ENCODE measurements around the gene CCNT1.
"Not testable (repeated sequence)": the region's sequence is repeated elsewhere in the genome, so short reads cannot be mapped to it uniquely, and the experiment has no call there.

DNA sequence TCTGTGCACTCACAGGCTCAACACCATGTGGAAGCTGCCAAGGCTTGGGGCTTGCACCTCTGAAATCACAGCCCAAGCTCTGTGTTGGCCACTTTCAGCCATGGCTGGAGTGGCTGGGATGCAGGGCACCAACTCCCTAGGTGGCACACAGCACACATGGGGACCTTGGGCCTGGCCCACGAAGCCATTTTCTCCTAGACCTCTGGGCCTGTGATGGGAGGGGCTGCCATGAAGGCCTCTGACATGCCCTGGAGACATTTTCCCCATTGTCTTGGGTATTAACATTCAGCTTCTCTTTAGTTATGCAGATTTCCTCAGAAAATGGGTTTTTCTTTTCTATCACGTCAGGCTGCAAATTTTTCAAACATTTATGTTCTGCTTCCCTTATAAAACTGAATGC is 3.7 kb upstream of the CCNT1 start:
- TF ChIP-seq NRF1 (conservative IDR thresholded peaks at IDR 0.05; ENCODE audit: low read depth, low read length); EP300 (IDR thresholded peaks at IDR 0.05; ENCODE audit: borderline replicate concordance in 1 of 2, control insufficient read depth in 1 of 2, low read depth in 2 of 2, low read length in 2 of 2); ATF3 (IDR thresholded peaks at IDR 0.05; ENCODE audit: borderline replicate concordance, extremely low read depth, low read depth, low read length); MAX (IDR thresholded peaks at IDR 0.05; ENCODE audit: low read depth, low read length): not testable (repeated sequence)
- TF ChIP-seq, protein P1, sequence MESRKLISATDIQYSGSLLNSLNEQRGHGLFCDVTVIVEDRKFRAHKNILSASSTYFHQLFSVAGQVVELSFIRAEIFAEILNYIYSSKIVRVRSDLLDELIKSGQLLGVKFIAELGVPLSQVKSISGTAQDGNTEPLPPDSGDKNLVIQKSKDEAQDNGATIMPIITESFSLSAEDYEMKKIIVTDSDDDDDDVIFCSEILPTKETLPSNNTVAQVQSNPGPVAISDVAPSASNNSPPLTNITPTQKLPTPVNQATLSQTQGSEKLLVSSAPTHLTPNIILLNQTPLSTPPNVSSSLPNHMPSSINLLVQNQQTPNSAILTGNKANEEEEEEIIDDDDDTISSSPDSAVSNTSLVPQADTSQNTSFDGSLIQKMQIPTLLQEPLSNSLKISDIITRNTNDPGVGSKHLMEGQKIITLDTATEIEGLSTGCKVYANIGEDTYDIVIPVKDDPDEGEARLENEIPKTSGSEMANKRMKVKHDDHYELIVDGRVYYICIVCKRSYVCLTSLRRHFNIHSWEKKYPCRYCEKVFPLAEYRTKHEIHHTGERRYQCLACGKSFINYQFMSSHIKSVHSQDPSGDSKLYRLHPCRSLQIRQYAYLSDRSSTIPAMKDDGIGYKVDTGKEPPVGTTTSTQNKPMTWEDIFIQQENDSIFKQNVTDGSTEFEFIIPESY (IDR thresholded peaks at IDR 0.05): not testable (repeated sequence)
- TF ChIP-seq, protein P2, sequence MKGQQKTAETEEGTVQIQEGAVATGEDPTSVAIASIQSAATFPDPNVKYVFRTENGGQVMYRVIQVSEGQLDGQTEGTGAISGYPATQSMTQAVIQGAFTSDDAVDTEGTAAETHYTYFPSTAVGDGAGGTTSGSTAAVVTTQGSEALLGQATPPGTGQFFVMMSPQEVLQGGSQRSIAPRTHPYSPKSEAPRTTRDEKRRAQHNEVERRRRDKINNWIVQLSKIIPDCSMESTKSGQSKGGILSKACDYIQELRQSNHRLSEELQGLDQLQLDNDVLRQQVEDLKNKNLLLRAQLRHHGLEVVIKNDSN (IDR thresholded peaks at IDR 0.05; ENCODE audit: borderline replicate concordance, extremely low read length, insufficient read depth, low read depth, low read length): not testable (repeated sequence)
- TF ChIP-seq, protein P3, sequence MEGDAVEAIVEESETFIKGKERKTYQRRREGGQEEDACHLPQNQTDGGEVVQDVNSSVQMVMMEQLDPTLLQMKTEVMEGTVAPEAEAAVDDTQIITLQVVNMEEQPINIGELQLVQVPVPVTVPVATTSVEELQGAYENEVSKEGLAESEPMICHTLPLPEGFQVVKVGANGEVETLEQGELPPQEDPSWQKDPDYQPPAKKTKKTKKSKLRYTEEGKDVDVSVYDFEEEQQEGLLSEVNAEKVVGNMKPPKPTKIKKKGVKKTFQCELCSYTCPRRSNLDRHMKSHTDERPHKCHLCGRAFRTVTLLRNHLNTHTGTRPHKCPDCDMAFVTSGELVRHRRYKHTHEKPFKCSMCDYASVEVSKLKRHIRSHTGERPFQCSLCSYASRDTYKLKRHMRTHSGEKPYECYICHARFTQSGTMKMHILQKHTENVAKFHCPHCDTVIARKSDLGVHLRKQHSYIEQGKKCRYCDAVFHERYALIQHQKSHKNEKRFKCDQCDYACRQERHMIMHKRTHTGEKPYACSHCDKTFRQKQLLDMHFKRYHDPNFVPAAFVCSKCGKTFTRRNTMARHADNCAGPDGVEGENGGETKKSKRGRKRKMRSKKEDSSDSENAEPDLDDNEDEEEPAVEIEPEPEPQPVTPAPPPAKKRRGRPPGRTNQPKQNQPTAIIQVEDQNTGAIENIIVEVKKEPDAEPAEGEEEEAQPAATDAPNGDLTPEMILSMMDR (IDR thresholded peaks at IDR 0.05 in 2 of 3, conservative IDR thresholded peaks at IDR 0.05 in 1 of 3; ENCODE audit: control insufficient read depth in 2 of 3, extremely low read depth in 1 of 3, insufficient read depth in 1 of 3, low read depth in 3 of 3, low read length in 3 of 3): not testable (repeated sequence)
